Adrenal gland (tissue), 5 donors: Measurements from ENCODE around the gene PSME1.

Experiments used
- POLR2A ChIP-seq, 2 donors: fragments of 450-650 bp; IDR thresholded peaks; one replicate each; pipeline ENCODE4 v1.6.1; 2017; ENCODE audit warnings: antibody characterized with exemption in 2 of 2, mild to moderate bottlenecking in 2 of 2, moderate library complexity in 1 of 2
- TF ChIP-seq, protein P1 (sequence below), 6 experiments: fragments of 450-650 bp in 4 of 6; fragments of 200-600 bp in 2 of 6; sonication (generic) in 1 of 6; IDR thresholded peaks; 1 replicate in 5 of 6; 2 replicates in 1 of 6; pipeline versions ENCODE4 v1.5.1 to v1.8.0; 2016 to 2021; ENCODE audit warnings: antibody characterized with exemption in 6 of 6, mild to moderate bottlenecking in 2 of 6, moderate library complexity in 1 of 6
- donor health status: DM: no; HTN: no; CAD: no.

DNA sequence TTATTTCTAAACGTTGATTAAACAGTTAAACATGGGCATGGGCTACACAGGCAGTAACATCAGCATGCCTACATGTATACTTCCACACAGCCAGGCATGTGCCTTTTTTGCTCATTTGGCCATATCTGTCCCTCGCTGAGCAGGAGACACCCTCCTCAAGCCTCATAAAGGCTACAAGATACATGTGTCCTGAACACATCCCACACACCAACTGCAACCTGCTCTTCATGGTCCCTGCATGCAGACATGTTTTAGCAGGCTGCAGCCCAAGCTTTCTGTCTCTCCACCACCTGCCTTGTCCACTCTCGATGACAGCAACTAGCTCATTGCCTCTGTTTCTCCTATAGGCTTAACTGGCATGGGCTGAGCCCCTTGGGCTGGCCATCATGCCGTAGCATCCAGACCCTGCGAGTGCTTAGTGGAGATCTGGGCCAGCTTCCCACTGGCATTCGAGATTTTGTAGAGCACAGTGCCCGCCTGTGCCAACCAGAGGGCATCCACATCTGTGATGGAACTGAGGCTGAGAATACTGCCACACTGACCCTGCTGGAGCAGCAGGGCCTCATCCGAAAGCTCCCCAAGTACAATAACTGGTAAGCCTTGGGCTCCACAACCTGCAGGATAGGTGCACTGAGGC is 39.3 kb upstream of the PSME1 start:
- no peak for TF ChIP-seq POLR2A (IDR thresholded peaks at IDR 0.05)
- TF ChIP-seq, protein P1, sequence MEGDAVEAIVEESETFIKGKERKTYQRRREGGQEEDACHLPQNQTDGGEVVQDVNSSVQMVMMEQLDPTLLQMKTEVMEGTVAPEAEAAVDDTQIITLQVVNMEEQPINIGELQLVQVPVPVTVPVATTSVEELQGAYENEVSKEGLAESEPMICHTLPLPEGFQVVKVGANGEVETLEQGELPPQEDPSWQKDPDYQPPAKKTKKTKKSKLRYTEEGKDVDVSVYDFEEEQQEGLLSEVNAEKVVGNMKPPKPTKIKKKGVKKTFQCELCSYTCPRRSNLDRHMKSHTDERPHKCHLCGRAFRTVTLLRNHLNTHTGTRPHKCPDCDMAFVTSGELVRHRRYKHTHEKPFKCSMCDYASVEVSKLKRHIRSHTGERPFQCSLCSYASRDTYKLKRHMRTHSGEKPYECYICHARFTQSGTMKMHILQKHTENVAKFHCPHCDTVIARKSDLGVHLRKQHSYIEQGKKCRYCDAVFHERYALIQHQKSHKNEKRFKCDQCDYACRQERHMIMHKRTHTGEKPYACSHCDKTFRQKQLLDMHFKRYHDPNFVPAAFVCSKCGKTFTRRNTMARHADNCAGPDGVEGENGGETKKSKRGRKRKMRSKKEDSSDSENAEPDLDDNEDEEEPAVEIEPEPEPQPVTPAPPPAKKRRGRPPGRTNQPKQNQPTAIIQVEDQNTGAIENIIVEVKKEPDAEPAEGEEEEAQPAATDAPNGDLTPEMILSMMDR (IDR thresholded peaks at IDR 0.05): no peak
